RCC 7860 (cell line): Measurements from ENCODE around the gene PITX2.

Experiments used
- DNase-seq: peaks from one replicate; pipeline ENCODE4 v3.0.0-alpha.2; 2015; ENCODE audit warnings: low spot score
- FAIRE-seq: peaks from 2 replicates; lab custom pipeline; 2012; peaks lifted over from hg19 to GRCh38; lab: Jason Lieb, UNC

Gene PITX2

GRCh38 chr4:110624904-110625494, 2.1 kb upstream of the PITX2 start:
- no peak for DNase-seq
- FAIRE-seq, result no peak

GRCh38 chr4:110624398-110624780, 1.5 kb upstream of the PITX2 start:
- DNase-seq (no peak), FAIRE-seq (no peak)

GRCh38 chr4:110623718-110624397, 981 bp upstream of the PITX2 start:
- no peak for FAIRE-seq
- DNase-seq, result no peak

DNA sequence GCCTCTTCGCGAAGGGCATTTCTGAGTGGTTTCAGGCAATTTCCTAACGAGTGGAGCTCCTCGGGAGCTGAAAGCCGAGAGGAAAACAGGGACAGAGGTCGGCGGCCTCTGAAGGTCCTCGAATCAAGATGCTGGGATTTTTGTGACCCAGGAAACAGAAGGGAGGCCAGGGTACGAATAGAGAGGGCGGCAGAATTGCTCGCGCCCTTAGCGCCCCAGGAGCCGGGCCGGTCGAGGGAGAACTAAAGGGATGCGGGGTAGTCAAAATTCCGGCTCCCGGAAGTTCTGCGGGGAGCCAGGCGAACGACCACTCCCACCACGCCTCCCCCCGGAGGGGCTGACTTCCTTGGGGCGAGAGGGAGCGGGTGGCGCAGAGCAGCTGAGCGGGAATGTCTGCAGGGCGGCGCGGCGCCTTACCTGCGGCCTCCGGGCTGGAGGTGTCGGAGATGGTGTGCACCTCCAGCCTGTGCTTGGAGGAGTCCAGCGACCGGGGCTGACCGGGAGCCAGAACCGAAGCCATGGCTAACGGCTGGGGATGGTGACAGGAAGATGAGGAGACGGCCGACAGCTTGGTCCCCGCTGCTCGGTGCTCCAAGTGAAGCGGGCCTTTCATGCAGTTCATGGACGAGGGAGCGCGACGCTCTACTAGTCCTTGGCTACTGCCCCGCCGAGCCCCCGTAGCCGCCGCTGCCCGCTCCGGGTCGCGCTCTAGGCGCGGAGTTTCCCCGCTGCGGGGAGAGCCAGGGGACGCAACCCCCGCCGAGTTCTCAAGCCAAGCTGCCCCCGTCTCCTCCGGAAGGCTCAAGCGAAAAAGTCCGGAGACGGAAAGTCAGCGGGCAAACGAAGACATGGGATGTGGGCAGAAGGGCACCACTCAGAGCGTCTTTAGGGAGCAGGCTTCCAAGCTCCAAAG, 782 bp downstream of the PITX2 start:
- FAIRE-seq, result no peak
- DNase-seq, result no peak

GRCh38 chr4:110621328-110621812, 1.5 kb downstream of the PITX2 start:
- FAIRE-seq (no peak), DNase-seq (no peak)

DNA sequence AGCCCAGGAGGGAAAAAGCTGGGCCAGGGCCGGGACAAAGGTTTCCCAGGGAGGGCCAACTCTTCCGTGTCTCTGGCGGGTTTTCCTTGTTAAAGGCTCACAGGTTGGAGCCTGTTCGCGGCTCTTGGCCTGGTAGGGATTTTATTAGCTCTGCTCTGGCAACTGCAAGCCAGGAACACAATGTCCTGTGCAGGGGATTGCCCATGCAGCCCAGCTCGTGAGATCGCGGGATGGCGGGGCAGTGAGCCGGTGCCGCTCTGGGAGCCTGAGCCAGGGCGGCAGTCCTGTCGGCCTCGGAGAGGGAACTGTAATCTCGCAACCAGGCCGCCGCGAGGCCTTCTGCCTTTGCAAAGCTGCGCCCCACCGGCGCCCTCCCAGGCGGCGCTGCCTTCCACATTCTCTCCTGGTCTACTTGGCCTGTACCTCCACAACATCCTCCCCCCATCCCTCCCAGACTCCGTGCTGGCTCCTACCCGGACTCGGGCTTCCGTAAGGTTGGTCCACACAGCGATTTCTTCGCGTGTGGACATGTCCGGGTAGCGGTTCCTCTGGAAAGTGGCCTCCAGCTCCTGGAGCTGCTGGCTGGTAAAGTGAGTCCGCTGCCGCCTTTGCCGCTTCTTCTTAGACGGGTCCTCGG, 2.1 kb downstream of the PITX2 start:
- FAIRE-seq (no peak), DNase-seq (no peak)

- DNase-seq (no peak), FAIRE-seq (no peak)
Measured at GRCh38 chr4:110620322-110620690, 2.6 kb downstream of the PITX2 start.

DNA sequence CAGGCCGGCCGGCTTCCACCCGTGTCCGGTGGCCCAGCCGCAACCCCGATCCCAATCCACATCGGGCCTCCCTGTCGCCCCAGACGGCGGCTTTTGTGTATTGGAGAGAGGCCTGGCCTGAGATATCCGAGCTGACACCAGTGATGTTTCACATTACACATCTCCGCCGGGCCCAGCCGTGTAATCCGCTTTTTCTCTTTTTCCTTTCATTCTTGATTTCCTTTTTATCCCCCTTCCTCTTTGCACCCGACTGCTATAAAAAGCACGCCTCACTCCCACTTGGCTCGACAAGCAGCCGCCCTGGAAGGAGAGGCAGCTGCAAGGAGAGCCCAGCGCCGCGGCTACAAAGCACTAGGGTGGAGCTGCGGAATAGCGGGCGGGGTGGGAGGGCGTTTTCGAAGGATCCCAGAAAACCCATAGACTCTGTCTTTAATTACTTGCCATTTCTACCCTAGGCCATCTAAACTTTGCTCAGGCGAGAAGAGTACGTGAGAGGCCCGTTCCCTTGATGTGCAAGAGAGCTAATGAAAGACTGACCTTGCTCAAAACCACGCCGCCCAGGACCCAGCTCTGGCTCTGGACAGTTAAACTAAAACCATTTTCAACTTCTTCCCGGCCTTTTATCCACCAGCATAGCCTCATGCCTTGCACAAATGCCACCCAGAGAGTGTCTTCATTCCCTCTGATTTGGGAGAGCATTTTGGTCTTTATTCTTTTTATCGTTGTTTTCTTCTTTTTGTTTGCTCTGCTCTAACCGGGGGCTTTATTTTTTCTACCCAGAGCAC, 3.2 kb downstream of the PITX2 start:
- DNase-seq (no peak), FAIRE-seq (no peak)

DNA sequence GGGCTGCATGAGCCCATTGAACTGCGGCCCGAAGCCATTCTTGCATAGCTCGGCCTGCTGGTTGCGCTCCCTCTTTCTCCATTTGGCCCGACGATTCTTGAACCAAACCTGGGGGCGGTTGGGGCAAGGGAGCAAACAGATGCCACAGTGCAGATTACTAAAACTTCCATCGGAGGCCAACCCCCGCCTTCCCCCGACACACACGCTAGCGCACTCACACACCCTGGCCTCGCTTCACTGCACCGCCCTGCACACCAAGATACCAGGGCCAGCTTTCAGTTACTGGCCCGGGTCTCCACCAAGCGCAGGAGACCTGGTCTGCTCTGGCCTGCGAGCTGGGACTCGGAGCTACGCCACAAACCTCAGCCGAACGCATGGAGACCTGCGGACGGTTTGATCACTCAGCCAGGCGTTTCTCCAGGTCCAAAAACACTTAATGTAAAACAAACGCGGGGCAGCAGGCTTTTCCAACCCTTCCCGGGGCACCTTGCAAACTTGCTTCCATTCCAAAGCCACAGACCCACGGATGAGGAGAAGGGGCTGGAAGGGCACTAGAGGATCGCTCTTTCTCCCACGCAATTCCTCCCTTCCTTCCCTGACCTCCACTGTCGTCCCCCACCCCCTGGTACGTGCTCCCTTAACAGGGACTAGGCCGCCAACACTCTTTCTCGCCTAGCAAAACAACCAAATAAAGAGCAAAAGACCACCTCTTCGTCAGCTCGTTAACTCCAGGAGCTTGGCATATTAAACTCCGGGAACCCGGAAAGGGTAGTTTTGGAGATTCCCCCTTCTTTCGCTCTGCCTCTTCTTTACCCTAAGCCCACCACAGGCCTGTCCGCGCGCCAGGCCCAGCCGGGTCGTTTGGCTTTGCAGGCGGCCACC, 4.1 kb downstream of the PITX2 start:
- no peak for DNase-seq
- no peak for FAIRE-seq

- FAIRE-seq (no peak), DNase-seq (no peak)
Measured at GRCh38 chr4:110617646-110618580, 5.0 kb downstream of the PITX2 start.

DNA sequence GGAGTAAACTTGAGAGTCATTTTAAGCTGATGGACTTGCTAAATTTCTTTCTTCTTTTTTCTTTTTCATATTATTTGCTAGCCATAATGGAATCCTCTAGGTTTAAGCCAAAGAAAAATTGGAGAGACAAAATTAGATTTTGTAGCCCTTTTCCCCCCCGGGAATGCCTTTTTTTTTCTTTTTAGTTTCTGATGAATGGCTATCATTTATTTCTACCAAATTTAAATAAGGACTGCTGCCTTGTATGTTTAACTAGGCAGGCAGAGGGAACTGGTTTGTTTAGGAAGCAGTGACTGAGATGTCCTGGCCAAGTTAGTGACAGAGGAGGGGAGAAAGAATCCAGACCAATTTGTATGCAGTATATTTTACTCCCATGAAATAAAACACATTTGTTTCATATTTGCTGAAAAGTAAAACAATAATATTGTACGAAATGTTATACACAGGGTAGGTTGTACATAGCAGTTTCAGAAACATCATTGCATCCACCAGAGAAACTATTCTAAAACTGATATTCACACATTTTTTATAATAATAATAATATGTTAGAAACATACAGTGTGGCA, 5.7 kb downstream of the PITX2 start:
- FAIRE-seq (no peak), DNase-seq (no peak)

DNA sequence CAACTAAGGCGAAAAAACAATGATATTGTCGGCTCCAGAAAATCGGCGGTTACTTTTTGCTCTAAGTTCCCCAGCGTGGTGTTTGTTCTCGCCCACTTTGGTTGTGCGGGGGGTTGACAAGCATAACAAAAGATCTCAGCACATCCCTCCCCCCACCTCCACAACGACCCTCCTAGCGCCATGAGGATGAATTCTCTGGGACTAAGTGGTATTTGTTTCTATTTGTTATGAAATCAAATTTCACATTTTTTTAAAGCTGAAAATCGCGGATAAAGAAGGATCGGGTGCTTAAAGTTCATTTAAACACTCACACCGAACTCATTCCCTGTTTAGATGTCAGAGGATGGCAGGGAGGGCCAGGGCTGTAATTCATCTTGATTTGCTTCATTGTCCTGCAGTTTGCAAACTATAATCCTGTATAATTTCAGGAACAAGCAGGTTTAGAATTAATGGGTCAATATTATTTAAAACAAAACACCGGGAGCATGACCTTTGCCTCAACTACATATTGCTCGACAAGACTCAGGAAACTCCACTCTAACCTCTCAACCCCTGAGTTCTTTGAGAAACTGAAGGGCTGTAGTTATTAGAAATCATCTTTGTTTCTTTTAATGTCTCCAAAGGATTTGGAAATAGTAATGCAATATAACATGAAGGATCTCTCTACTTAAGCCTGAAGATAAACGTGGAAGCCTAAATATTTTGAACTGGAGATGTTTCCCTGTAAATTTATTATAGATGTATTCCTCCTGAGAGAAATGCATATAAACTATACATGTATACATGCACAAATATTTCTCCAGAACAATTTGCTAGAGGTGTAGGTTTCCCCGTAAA, 6.4 kb downstream of the PITX2 start:
- DNase-seq (no peak), FAIRE-seq (no peak)

DNA sequence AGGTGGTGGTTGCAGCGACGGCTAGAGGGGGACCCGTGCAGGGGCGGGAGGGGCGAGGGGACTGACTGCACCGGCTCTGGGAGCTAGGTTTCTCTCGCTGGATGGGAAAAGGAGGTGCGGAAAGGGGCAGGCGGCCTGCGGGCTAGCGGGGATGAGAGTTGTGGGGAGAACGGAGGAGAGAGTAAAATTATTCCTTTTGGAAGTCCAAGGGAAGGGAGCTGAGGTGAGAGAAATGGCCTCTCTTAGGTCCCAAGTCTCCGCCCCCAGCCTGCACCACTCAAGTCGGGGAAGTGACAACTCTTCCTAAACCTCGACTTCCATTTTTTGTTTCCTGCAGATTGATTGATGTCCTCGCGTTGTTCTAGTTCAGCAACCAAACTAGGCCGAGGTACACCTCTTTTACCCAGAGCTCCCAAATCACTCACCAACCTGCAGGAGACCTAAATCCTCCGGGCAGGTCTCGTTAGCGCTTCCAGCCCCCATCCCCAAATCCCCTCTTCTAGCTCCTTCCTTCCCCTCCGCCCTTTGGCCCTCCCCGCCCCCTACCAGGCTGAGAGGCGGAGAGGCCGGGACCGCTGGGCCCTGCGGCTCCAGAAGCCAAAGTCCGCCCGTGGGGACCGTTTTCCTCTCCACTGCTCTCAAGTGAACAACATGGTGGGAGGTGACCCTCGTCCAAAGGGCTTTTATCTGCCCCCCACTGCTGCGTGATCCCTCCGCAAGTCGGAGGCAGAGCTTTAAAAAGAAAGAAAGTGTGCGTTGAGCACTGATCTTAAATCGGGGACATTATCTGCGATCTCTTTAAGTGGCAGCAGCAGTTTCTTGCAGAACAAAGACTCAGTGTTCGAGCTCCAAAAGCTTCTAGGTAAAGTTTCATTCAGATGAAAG, 7.3 kb downstream of the PITX2 start:
- FAIRE-seq (no peak), DNase-seq (no peak)

GRCh38 chr4:110614976-110615352, 7.9 kb downstream of the PITX2 start:
- FAIRE-seq (no peak), DNase-seq (no peak)

DNA sequence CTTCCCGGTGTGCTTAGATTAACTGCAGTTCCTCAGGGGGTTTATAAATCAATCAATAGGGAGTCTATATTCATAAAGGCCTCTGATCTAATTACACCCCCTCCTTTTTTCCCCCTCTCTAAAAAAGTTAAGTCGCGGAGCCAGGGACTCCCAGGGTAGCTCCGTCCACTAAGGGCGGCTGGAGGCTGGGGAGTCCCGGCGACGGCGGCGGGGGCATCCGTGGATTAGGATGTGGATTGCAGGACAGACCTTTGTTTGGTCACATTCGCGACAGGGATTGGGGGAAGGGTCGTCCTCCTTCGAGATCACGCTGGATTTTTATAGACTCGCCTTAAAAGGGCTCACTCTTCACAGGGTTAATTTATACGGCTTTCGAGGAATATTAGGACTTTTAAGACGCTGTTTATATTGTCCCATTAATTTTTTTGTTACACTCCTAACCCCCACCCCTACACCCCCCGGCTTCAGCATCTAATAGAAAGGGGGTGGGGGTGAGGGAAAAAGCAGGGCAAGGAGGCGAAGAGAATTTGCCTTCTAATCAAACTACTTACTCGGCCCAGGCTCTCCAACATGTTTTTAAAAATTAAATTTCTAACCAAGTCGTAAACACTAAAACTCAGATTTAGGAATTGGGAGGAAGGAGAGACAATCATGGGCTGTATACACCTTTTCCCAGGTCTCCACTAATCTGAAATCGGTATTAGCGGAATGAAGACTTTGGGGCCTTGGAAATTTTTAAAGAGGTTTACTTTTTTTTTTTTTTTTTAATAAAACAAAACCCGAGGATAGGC, 8.5 kb downstream of the PITX2 start:
- FAIRE-seq (no peak), DNase-seq (no peak)

DNA sequence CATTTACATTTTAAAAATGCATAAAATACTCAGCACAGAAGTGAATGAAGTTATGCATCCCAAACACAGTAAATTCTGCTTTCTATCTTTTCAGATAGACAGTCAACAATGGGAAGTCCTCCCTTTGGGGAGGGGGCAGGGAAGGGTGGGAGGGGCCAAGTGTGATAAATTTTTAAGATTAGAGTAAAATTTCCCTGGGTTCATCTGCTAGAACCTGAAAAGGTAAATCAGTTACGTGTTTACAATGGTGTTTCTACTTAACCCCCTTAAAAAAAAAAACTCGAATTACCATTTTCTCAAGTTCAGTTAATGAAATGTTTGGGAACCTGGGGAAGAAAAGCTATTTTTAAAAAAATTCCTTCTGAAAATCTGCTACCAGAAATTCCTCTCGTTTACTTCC, 9.1 kb downstream of the PITX2 start:
- DNase-seq (no peak), FAIRE-seq (no peak)
